CD14-positive monocyte (primary cell): ENCODE measurements around the gene FER1L5. TPM values are rescaled to one million over a fixed set of nuclear protein-coding genes. Genes with fewer than 3 reads are reported as not detected.

ENCODE experiments used
- DNase-seq, 3 donors: peaks; one replicate each; pipeline ENCODE4 v3.0.0-alpha.2; 2011 to 2022
- H2AFZ ChIP-seq: 2 replicates; pipeline ENCODE4 v1.6.0; 2012; ENCODE audit warnings: mild to moderate bottlenecking, low read depth, low read length, inconsistent platforms; ENCODE audit not compliant: insufficient read depth, poor library complexity, severe bottlenecking
- H3K27ac ChIP-seq, 2 donors: 1 replicate in 1 of 2; 2 replicates in 1 of 2; pipeline ENCODE4 v1.5.1; 2012 to 2013; ENCODE audit warnings: low read length in 2 of 2, control low read depth in 1 of 2, inconsistent platforms in 1 of 2, low read depth in 1 of 2, mild to moderate bottlenecking in 1 of 2
- H3K27me3 ChIP-seq, 2 donors: one replicate each; pipeline versions ENCODE4 v1.6.0 to v1.6.1; 2011 to 2013; ENCODE audit warnings: low read length in 2 of 2; ENCODE audit not compliant: control insufficient read depth in 2 of 2, insufficient read depth in 2 of 2
- H3K36me3 ChIP-seq, 2 donors: replicated peaks in 1 of 2; 1 replicate in 1 of 2; 2 replicates in 1 of 2; pipeline versions ENCODE4 v1.5.1 to v1.6.1; 2012 to 2013; ENCODE audit warnings: low read length in 2 of 2, control low read depth in 1 of 2, inconsistent platforms in 1 of 2, mild to moderate bottlenecking in 1 of 2; ENCODE audit not compliant: insufficient read depth in 2 of 2, control insufficient read depth in 1 of 2
- H3K4me1 ChIP-seq, 2 donors: 1 replicate in 1 of 2; 2 replicates in 1 of 2; pipeline versions ENCODE4 v1.5.1 to v1.6.1; 2012 to 2013; ENCODE audit warnings: low read length in 2 of 2, control low read depth in 1 of 2, inconsistent platforms in 1 of 2, mild to moderate bottlenecking in 1 of 2, moderate library complexity in 1 of 2; ENCODE audit not compliant: insufficient read depth in 2 of 2, control insufficient read depth in 1 of 2
- H3K4me2 ChIP-seq: replicated peaks from 2 replicates; pipeline ENCODE3; 2012; ENCODE audit warnings: low read length, moderate library complexity, mild to moderate bottlenecking; ENCODE audit not compliant: poor library complexity, severe bottlenecking; ENCODE audit errors: extremely low read depth
- H3K4me3 ChIP-seq, 3 experiments: fragments of 200-600 bp in 1 of 3; sonication (generic) in 1 of 3; replicated peaks in 1 of 3; 1 replicate in 2 of 3; 2 replicates in 1 of 3; pipeline ENCODE4 v1.5.1; 2011 to 2013; ENCODE audit warnings: low read length in 3 of 3, mild to moderate bottlenecking in 3 of 3, control low read depth in 2 of 3, low read depth in 2 of 3, inconsistent platforms in 1 of 3, moderate library complexity in 1 of 3
- H3K79me2 ChIP-seq: 2 replicates; pipeline ENCODE4 v1.6.0; 2012; ENCODE audit warnings: mild to moderate bottlenecking, control low read depth, inconsistent platforms, low read length, moderate library complexity; ENCODE audit not compliant: insufficient read depth
- H3K9ac ChIP-seq: 2 replicates; pipeline ENCODE4 v1.6.0; 2017; ENCODE audit warnings: low read length, mild to moderate bottlenecking; ENCODE audit not compliant: insufficient read depth, poor library complexity, severe bottlenecking
- H3K9me3 ChIP-seq, 2 donors: replicated peaks in 1 of 2; 1 replicate in 1 of 2; 2 replicates in 1 of 2; pipeline versions ENCODE4 v1.5.1 to v1.6.1; 2012 to 2013; ENCODE audit warnings: low read length in 2 of 2, control low read depth in 1 of 2; ENCODE audit not compliant: control insufficient read depth in 1 of 2, insufficient read depth in 1 of 2
- H4K20me1 ChIP-seq: 2 replicates; pipeline ENCODE4 v1.6.0; 2012; ENCODE audit warnings: mild to moderate bottlenecking, low read length, control low read depth, moderate library complexity; ENCODE audit not compliant: insufficient read depth
- H3K27ac Mint-ChIP-seq, 7 donors: one replicate each; pipeline ENCODE4 v1.8.0; 2020; ENCODE audit warnings: mild to moderate bottlenecking in 7 of 7, mixed read lengths in 7 of 7, moderate library complexity in 6 of 7, inconsistent platforms in 2 of 7
- H3K27me3 Mint-ChIP-seq, 3 donors: one replicate each; pipeline ENCODE4 v1.8.0; 2021 to 2022; ENCODE audit warnings: low read depth in 3 of 3, mild to moderate bottlenecking in 3 of 3, mixed read lengths in 3 of 3, moderate library complexity in 3 of 3, inconsistent platforms in 1 of 3
- H3K36me3 Mint-ChIP-seq, 2 donors: one replicate each; pipeline ENCODE4 v1.8.0; 2020; ENCODE audit warnings: mixed read lengths in 2 of 2, inconsistent platforms in 1 of 2, mild to moderate bottlenecking in 1 of 2
- H3K4me1 Mint-ChIP-seq: one replicate; pipeline ENCODE4 v1.8.0; 2020; ENCODE audit warnings: mild to moderate bottlenecking, mixed read lengths
- H3K4me3 Mint-ChIP-seq, 2 donors: one replicate each; pipeline ENCODE4 v1.8.0; 2020; ENCODE audit warnings: mild to moderate bottlenecking in 2 of 2, mixed read lengths in 2 of 2, moderate library complexity in 1 of 2
- H3K9me3 Mint-ChIP-seq, 7 donors: one replicate each; pipeline ENCODE4 v1.8.0; 2020 to 2022; ENCODE audit warnings: mixed read lengths in 7 of 7, mild to moderate bottlenecking in 6 of 7, moderate library complexity in 6 of 7, inconsistent platforms in 2 of 7
- WGBS: methylation state at CpG from one replicate; pipeline ENCODE4 v1.1.5; 2013; ENCODE audit warnings: missing lambda C conversion rate; ENCODE audit not compliant: insufficient coverage; 5-methylcytosine and 5-hydroxymethylcytosine counted together
- intact Hi-C, 2 donors: fragments of 100-400 bp; cut with micrococcal nuclease; formaldehyde crosslinking; loops; one replicate each; pipeline versions ENCODE4 v1.15.0 to v1.15.1; 2023
- polyA plus RNA-seq, 3 donors: library from polyadenylated mRNA; depleted of rRNA in 1 of 3; unstranded in 2 of 3; stranded (reverse) in 1 of 3; fragments of 300-500 nt in 2 of 3; fragments of >200 nt in 1 of 3; fragmentation: Illumina TruSeq in 2 of 3; gene quantifications; 1 replicate in 2 of 3; 2 replicates in 1 of 3; pipeline ENCODE4 v1.2.3, GENCODE V29; 2012 to 2021
- TF ChIP-seq, protein P1 (sequence below): fragments of 200-600 bp; IDR thresholded peaks from one replicate; pipeline ENCODE4 v1.8.0; 2022; ENCODE audit warnings: antibody characterized with exemption, mild to moderate bottlenecking

Gene FER1L5
- polyA plus RNA-seq, 3 donors, result not detected

DNA sequence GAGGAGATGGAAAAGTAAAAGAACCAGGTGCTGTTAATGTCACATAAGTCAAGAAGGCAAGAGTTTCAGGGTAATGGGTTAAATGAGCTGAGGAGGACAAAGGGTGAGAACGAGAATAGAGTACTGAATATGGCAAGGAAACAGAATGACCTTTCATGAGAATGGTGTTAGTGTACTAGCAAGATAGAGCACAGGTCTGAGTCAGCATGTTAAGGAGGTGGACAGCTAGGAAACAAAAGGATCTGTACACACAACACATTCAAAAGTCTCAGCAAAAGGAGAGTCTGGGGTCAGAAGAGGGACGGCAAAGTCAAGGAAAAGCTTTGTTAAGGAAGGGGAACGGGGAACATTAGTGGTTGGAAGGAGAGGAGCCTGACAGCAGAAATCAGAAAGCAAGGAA is 68.4 kb downstream of the FER1L5 start:
- WGBS, result 83% methylated on average over 1 of the region's 3 CpGs
- Histone ChIP-seq H3K4me2 (no peak overlapping the region), H3K9me3 (no peaks in the 10 kb centered on the region), H3K27me3 (no peaks in the 10 kb centered on the region), H4K20me1 (no peaks in the 10 kb centered on the region), H2AFZ (no peak overlapping the region), H3K4me3 (no peak overlapping the region), H3K4me1 (no peaks in the 10 kb centered on the region), H3K36me3 (peaks cover 52 to 93% of the 10 kb centered on the region in 2 donors), H3K27ac (no peak overlapping the region), H3K79me2 (no peaks in the 10 kb centered on the region), H3K9ac (no peak overlapping the region)
- no peaks in the 10 kb centered on the region for H3K4me1 Mint-ChIP-seq
- peaks cover 72 to 84% of the 10 kb centered on the region in 2 donors for H3K36me3 Mint-ChIP-seq
- peak overlapping the region in 1 of 7 donors; percentile 21 for H3K27ac Mint-ChIP-seq
- H3K27me3 Mint-ChIP-seq, result peaks cover 0 to 2% (median 0%) of the 10 kb centered on the region in 3 donors
- H3K4me3 Mint-ChIP-seq, result no peak overlapping the region
- TF ChIP-seq, protein P1, sequence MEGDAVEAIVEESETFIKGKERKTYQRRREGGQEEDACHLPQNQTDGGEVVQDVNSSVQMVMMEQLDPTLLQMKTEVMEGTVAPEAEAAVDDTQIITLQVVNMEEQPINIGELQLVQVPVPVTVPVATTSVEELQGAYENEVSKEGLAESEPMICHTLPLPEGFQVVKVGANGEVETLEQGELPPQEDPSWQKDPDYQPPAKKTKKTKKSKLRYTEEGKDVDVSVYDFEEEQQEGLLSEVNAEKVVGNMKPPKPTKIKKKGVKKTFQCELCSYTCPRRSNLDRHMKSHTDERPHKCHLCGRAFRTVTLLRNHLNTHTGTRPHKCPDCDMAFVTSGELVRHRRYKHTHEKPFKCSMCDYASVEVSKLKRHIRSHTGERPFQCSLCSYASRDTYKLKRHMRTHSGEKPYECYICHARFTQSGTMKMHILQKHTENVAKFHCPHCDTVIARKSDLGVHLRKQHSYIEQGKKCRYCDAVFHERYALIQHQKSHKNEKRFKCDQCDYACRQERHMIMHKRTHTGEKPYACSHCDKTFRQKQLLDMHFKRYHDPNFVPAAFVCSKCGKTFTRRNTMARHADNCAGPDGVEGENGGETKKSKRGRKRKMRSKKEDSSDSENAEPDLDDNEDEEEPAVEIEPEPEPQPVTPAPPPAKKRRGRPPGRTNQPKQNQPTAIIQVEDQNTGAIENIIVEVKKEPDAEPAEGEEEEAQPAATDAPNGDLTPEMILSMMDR, result no peak
- H3K9me3 Mint-ChIP-seq, result peaks cover 0 to 3% (median 1%) of the 10 kb centered on the region in 7 donors
- intact Hi-C loops, result no loop called here
- no peak for DNase-seq

DNA sequence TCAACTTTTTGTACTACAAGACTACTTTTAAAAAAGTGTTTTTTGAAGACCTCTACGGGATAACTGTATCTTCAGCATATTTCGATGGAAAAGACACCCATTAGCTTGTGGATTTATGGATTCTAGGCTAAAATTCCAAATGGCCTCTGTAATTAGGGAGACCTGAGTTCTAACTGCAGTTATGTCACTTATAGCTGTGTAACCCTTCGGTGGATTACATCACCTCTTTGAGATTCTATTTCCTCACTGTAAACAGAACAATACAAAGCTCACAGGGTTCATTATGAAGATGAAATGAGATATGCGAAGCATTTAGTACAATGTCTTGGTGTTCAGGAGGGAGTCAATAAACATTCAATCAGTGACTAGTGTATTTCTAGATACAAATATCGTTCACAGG is 73.1 kb downstream of the FER1L5 start:
- H3K4me2 ChIP-seq, result no peak overlapping the region
- H3K4me3 ChIP-seq, result no peak overlapping the region
- H3K27ac ChIP-seq, result no peak overlapping the region
- H3K36me3 Mint-ChIP-seq, result peaks cover 50 to 52% of the 10 kb centered on the region in 2 donors
- DNase-seq, result no peak
- no peak overlapping the region for H3K9ac ChIP-seq
- no peak overlapping the region for H2AFZ ChIP-seq
- peaks cover 0 to 3% (median 0%) of the 10 kb centered on the region in 7 donors for H3K9me3 Mint-ChIP-seq
- no peaks in the 10 kb centered on the region for H3K4me1 Mint-ChIP-seq
- peaks cover 13 to 61% of the 10 kb centered on the region in 2 donors for H3K36me3 ChIP-seq
- TF ChIP-seq, protein P1, result no peak
- H3K4me1 ChIP-seq, result no peaks in the 10 kb centered on the region
- H3K9me3 ChIP-seq, result no peaks in the 10 kb centered on the region
- H3K27me3 ChIP-seq, result no peaks in the 10 kb centered on the region
- WGBS, result 100% methylated on average over 1 of the region's 5 CpGs
- no peak overlapping the region for H3K4me3 Mint-ChIP-seq
- H3K79me2 ChIP-seq, result no peaks in the 10 kb centered on the region
- peaks cover 0 to 2% (median 0%) of the 10 kb centered on the region in 3 donors for H3K27me3 Mint-ChIP-seq
- no peak overlapping the region for H3K27ac Mint-ChIP-seq
- intact Hi-C loops, result no loop called here
- no peaks in the 10 kb centered on the region for H4K20me1 ChIP-seq
